AG04449 (cell line): ENCODE measurements around the gene GMEB2.

Experiments used
- CTCF ChIA-PET: fragments of 350-600 bp; formaldehyde crosslinking; extraction: SDS; loops from one replicate; lab custom pipeline; 2021; ENCODE audit warnings: antibody characterized with exemption; lab: Yijun Ruan, JAX
- POLR2A ChIA-PET: fragments of 400-600, 350-600 bp; formaldehyde crosslinking; extraction: SDS; loops from one replicate; lab custom pipeline; 2020; ENCODE audit warnings: antibody characterized with exemption, inconsistent platforms; lab: Yijun Ruan, JAX
- DNase-seq: peaks from one replicate; pipeline ENCODE4 v3.0.0-alpha.2; 2010; ENCODE audit warnings: low read depth, low spot score
- H3K4me3 ChIP-seq: 2 replicates; pipeline ENCODE4 v1.5.1; 2011; ENCODE audit warnings: low read depth, mild to moderate bottlenecking, control low read depth, low read length
- TF ChIP-seq, protein P1 (sequence below): IDR thresholded peaks from one replicate; pipeline ENCODE4 v1.5.1; 2011; ENCODE audit warnings: mild to moderate bottlenecking, moderate library complexity, low read length, control low read depth, inconsistent platforms; ENCODE audit not compliant: insufficient read depth; ENCODE audit errors: missing control alignments

Gene GMEB2

DNA sequence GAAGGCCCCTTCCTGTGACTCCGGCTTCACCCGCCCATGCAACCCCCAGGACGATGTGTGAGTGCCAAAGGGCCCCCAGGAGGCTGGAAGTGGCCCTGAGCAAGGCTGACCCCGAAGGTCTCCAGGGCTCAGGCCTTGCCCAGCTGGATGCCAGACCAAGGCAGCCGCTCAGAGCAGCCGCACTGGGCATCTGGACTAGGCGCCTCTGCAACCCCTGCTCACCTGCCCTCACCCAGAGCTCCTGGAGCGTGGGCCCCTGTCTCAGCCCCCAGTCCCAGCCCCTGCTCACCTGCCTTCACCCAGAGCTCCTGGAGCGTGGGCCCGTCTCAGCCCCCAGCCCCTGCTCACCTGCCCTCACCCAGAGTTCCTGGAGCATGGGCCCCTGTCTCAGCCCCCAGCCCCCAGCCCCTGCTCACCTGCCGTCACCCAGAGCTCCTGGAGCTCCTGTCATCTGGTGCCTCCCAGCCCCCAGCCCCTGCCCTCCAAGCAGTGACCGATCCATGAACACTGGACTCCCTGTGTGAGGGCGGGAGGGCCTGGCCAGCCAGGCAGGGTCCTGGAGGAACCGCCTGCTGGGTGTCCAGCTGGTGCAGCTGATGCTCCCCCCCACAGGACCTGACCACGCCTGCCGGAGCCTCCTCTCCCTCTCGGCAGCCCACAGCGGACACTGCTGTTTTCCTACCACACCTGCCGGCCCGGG, 80.5 kb downstream of the GMEB2 start:
- CTCF ChIA-PET: interaction anchor here (1.9 kb wide), 1 partner anchor 9 kb away, joined by 8 read pairs; the partner anchor contains the start of gene PTK6
- DNase-seq: no peak
- TF ChIP-seq, protein P1, sequence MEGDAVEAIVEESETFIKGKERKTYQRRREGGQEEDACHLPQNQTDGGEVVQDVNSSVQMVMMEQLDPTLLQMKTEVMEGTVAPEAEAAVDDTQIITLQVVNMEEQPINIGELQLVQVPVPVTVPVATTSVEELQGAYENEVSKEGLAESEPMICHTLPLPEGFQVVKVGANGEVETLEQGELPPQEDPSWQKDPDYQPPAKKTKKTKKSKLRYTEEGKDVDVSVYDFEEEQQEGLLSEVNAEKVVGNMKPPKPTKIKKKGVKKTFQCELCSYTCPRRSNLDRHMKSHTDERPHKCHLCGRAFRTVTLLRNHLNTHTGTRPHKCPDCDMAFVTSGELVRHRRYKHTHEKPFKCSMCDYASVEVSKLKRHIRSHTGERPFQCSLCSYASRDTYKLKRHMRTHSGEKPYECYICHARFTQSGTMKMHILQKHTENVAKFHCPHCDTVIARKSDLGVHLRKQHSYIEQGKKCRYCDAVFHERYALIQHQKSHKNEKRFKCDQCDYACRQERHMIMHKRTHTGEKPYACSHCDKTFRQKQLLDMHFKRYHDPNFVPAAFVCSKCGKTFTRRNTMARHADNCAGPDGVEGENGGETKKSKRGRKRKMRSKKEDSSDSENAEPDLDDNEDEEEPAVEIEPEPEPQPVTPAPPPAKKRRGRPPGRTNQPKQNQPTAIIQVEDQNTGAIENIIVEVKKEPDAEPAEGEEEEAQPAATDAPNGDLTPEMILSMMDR: no peak
- H3K4me3 ChIP-seq: no peak overlapping the region
- POLR2A ChIA-PET: no interaction called here

DNA sequence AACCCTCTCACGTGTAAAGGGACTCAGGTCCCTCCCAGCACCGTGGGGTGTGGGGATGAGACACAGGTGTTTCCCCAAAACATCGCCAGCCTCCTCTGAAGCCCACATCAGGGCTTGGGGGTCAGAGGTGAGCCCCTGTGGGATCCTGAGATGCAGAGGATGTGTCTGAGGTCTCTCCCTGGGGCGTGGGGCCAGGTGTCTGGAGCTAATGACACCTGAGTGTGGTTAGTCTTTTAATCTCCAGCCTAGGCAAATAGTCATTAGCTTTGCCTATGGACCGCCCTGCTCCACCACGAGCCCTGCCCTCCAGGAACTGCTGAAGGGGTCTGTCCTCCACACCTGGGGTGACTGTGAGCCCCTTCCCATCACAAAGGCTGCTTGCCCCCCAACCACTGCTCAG, 81.1 kb downstream of the GMEB2 start:
- POLR2A ChIA-PET: no interaction called here
- no peak for DNase-seq
- CTCF ChIA-PET: interaction anchor here (1.9 kb wide), 1 partner anchor 8 kb away, joined by 8 read pairs; the partner anchor contains the start of gene PTK6
- no peak overlapping the region for H3K4me3 ChIP-seq
- TF ChIP-seq, protein P1: no peak

DNA sequence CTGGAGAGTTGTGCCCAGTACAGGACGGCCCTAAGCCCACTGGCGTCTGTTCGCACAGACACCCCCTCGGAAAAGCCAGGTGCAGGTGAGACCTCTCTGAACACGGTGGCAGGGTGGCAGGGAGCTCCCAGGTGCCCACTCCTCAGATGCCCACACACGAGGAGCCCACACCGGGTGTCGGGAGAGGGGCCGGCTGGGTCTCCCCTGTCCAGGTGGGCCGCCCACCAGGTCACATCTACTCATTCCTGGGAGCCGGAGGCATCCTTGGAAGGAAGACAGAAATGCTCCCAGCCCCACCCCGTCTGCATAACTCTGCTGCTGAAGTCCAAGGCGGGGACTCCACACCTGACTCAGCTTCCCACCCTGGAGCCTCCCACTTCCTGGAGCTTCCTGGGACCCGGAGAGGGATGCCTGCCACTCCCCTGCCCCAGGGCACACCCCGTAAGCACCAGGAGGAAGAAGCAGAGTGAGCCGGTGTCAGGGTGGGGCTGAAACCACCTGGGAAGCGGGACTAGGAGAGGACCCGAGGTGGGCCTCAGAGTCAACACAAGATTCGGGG, 81.9 kb downstream of the GMEB2 start:
- ChIA-PET POLR2A (no interaction called here), CTCF (interaction anchor here (1.2 kb wide), 1 partner anchor 230 kb away, joined by 3 read pairs; no protein-coding TSS in a partner anchor)
- TF ChIP-seq, protein P1: no peak
- DNase-seq: no peak
- H3K4me3 ChIP-seq: no peak overlapping the region

DNA sequence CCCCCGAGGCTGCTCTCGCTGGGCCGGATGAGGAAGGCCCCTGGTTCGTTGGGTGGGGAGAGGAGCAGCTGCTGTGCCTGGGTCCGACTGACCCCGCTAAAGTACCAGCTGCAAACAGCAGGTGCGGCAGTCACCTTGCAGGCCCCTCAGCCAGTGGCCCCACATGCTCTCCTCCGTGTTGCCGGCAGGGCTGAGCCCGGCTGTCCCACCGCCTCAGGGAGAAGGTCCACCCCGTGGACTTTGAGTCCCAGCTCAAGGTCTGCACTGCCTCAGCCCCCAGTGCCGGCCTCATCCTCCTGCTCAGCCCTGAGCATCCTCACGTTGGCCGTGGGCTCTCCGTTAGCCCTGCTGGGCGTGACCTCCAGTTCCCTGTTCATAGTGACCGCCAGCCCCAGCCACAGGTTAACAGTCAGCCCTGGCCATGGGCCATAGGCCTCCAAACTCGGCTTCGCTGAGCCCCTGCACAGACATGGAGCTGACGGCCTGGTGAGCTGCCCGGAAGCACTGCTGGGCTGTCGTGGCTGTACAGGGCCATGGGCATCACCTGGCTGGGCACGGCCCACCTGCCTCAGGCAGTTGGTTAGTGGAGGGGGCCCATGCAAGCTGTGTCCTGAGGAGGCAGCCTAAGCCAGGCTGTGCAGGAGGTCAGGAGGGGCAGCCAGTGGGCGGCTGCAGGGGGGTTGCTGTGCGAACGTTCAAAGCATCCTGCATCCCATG, 82.5 kb downstream of the GMEB2 start:
- no peak for DNase-seq
- TF ChIP-seq, protein P1: no peak
- ChIA-PET CTCF (interaction anchor here (0.7 to 2.1 kb wide), 5 partner anchors 10 to 436 kb away, joined by 3 to 6 read pairs (median 3); partner anchors contain the start of gene PRPF6), POLR2A (no interaction called here)
- no peak overlapping the region for H3K4me3 ChIP-seq

DNA sequence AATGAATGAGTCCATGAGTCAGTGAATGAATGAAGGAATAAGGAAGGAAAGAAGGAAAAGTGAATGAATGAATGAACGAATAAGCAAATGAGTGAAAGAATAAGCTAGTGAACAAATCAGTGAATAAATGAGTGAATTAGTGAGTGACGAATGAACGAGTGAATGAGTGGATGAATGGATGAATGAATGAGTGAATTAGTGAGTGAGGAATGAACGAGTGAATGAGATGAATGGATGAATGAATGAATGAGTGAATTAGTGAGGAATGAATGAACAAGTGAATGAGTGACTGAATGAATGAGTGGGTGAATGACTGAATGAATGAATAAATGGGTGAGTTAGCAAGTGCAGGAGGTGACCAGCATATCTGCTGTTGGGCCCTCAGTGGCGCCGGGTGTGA, 83.2 kb downstream of the GMEB2 start:
- H3K4me3 ChIP-seq: no peak overlapping the region
- ChIA-PET POLR2A (no interaction called here), CTCF (interaction anchor here (0.7 to 2.1 kb wide), 5 partner anchors 9 to 437 kb away, joined by 3 to 6 read pairs (median 3); partner anchors contain the start of gene PRPF6)
- TF ChIP-seq, protein P1: no peak
- DNase-seq: no peak
